ENCODE data around the gene PPP1CA.

The PPP1CA gene

GRCh38 chr11:67418476-67419281 is 17.0 kb upstream of the PPP1CA start:
- ATAC-seq (replicated peaks), result peak; percentile 16

GRCh38 chr11:67417425-67417824 is 15.8 kb upstream of the PPP1CA start:
- Mint-ChIP-seq H3K27me3 (no peaks in the 10 kb centered on the region), H3K27ac (peak overlapping the region; percentile 58 to 87), H3K36me3 (ENCODE audit: insufficient read depth) (peaks cover 18% of the 10 kb centered on the region), H3K4me1 (ENCODE audit: low read depth in 2 of 2) (peaks cover 56 to 63% of the 10 kb centered on the region in 2 donors), H3K4me3 (peak overlapping the region; percentile 80 to 82), H3K9me3 (no peaks in the 10 kb centered on the region)
- ATAC-seq (replicated peaks) (no peak), DNase-seq (no peak)

More at GRCh38 chr11:67418476-67419281, 17.0 kb upstream of the PPP1CA start:
- Mint-ChIP-seq H3K27me3 (no peaks in the 10 kb centered on the region), H3K27ac (peak overlapping the region; percentile 79 to 87), H3K36me3 (ENCODE audit: insufficient read depth) (peaks cover 21% of the 10 kb centered on the region), H3K4me1 (ENCODE audit: low read depth in 2 of 2) (peaks cover 51 to 55% of the 10 kb centered on the region in 2 donors), H3K9me3 (no peaks in the 10 kb centered on the region), H3K4me3 (peak overlapping the region; percentile 72 to 82)
- DNase-seq, result peak in 1 of 3 experiments; percentile 56

DNA sequence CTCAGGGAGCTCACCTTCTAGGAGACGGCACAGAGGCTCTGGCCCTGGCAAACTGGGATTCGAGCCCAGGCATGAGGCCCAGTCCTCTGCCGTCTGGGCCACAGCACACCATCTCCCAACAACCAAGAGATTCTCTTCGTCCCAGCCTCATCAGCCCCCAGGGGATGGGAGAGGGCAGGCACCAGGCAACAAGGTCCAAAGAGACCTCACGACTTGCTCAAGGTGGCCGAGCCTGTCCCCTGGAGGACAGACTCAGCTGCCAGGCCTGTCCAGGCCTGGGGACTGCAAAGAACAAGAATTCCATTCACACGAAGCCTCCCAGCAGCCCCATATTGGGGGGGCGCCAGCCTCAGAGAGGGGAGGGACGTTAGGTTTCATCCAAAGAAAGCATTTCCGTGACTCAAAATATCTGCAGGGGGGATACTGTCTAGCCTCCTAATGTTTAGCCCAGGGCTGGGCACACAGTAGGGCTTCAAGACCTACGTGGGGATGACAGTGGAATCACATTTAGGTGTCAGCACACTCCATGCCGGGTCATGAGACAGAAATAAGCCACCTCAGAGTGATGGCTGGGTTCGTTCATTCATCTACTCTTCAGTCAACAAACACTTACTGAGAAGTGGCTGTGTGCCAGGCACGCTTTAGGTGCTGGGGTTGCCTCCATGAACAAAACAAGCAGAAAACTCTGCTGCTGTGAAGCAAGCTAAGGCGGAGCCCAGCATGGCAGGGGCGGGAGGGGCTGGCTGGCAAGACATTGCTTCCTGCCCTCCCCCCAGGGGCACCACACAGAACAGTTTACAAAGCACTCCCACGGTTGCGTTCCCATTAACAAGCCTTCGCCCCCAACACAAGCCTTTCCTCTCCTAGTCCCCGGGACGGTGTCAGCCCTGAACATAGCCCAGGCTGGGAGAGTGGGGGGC is 15.0 kb upstream of the PPP1CA start:
- Mint-ChIP-seq H3K9me3 (no peaks in the 10 kb centered on the region), H3K36me3 (ENCODE audit: insufficient read depth) (peaks cover 21% of the 10 kb centered on the region), H3K4me3 (peak overlapping the region; percentile 80 to 82), H3K4me1 (ENCODE audit: low read depth in 2 of 2) (peaks cover 64 to 70% of the 10 kb centered on the region in 2 donors), H3K27ac (peak overlapping the region; percentile 87 to 91), H3K27me3 (no peaks in the 10 kb centered on the region)
- peak; percentile 74 to 79 (median 78) for DNase-seq
- ATAC-seq (replicated peaks), result peak; percentile 51

DNA sequence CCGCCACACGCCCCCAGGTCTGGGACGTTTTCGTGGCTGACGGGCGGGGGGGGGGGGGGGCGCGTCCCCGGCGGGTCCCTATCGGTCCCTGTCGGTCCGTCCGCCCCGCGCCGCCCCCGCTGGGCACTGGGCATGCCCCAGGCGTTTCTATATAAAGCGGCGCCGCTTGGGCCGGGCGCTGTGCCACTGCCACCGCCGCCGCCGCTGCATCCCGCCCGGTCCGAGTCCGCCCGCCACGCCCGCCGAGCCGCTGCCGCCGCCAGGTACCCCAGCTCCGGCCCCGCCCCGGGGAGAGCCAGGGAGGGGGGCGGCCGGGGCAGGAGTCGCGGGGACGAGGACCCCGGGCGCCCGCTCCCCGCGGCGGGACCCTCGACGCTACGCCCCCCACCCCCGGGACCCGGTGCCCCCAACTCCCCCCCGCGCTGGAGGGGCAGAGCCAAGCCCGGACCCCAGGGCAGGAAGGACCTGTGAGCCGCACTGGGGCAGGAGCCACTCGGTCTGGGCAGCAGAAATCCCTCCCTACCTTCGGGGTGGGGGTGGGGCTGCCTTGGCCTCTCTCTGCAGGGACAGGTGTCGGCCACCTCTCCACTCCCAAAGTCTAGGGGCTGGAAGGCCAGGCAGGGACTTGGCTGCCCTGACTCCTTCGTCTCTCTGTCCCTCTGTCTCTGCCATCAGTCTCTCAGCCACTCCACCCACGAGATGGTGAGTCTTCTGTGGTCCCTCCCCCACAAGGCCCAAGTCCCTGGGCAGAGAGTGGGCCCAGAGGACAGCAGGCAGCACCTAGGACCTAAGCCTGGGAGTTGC is 14.0 kb upstream of the PPP1CA start, which contains the start of gene CARNS1:
Gene CARNS1, plus strand, starts transcription at position 178 of the 804 bp plus-strand sequence. Its CDS starts 522 bp downstream, at position 700.
- no peak for ATAC-seq (replicated peaks)
- Mint-ChIP-seq H3K36me3 (ENCODE audit: insufficient read depth) (peaks cover 20% of the 10 kb centered on the region), H3K4me1 (ENCODE audit: low read depth in 2 of 2) (peaks cover 67 to 76% of the 10 kb centered on the region in 2 donors), H3K27ac (peak within 1 kb of the TSS; percentile 87 to 91), H3K4me3 (peak within 1 kb of the TSS; percentile 80 to 82), H3K9me3 (no peaks in the 10 kb centered on the region), H3K27me3 (no peaks in the 10 kb centered on the region)
- DNase-seq, result no peak

GRCh38 chr11:67413266-67413849 is 11.7 kb upstream of the PPP1CA start:
- ATAC-seq (replicated peaks), result no peak
- H3K4me3 Mint-ChIP-seq, result peak overlapping the region; percentile 57 to 74

DNA sequence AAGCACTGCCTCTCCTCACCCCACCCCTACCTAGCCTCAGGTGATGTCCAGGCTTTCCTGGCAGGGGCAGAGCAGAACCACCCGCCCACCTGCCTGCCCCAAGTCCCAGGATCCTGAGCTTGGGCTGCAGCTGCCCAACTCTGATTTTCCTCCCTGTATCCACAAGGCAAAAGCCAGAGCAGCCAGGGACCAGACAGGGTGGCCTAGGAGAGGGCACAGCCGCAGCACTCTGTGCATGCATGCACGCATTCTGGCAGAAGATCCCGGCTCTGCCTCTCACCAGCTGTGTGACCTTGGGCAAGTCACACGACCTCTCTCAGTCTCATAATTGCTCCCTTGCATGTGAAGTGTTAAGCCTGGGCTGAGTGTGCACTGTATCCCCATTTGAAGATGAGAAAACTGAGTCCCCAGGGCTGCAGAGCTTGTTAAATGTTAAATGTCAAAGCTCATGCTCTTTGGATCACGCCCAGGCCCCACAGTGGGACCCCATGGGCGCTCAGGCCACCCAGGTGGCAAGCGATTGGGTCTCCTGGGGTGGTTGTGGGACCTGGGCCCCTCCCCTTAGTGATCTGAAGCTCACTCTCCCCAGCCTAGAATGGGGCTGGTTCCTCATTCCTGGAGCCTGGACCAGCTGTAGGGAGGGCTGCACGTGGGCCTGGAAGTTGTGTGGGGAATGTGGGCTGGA is 11.0 kb upstream of the PPP1CA start:
- H3K36me3 Mint-ChIP-seq (ENCODE audit: insufficient read depth), result peaks cover 37% of the 10 kb centered on the region
- H3K27me3 Mint-ChIP-seq, result no peaks in the 10 kb centered on the region
- ATAC-seq (replicated peaks) (no peak), DNase-seq (no peak)
- peaks cover 75 to 81% of the 10 kb centered on the region in 2 donors for H3K4me1 Mint-ChIP-seq (ENCODE audit: low read depth in 2 of 2)
- H3K27ac Mint-ChIP-seq, result peak overlapping the region; percentile 35 to 80
- H3K9me3 Mint-ChIP-seq, result no peaks in the 10 kb centered on the region
- H3K4me3 Mint-ChIP-seq, result peak overlapping the region; percentile 57 to 97

More at GRCh38 chr11:67413266-67413849, 11.7 kb upstream of the PPP1CA start:
- no peak for DNase-seq
- Mint-ChIP-seq H3K4me1 (ENCODE audit: low read depth in 2 of 2) (peaks cover 74 to 79% of the 10 kb centered on the region in 2 donors), H3K27ac (peak overlapping the region; percentile 20 to 80), H3K36me3 (ENCODE audit: insufficient read depth) (peaks cover 32% of the 10 kb centered on the region), H3K27me3 (no peaks in the 10 kb centered on the region), H3K9me3 (no peaks in the 10 kb centered on the region)

DNA sequence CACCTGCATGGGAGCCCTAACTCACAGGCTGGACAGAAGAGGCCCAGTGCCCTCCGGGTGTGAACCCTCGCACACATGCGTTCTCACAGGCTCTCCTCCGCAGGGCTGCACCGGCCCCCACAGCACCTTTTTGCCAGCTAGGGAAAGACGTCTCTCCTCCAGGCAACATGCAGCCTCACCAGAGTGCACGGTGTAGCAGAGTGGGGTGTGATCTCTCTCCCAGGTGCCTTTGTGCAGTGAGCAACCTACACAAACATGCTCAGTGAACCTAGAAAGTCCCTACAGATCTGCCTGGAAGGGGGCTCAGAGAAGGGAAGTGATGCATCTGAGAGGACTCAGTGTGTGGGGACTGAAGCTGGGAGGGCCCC is 10.1 kb upstream of the PPP1CA start:
- Mint-ChIP-seq H3K36me3 (ENCODE audit: insufficient read depth) (peaks cover 46% of the 10 kb centered on the region), H3K4me1 (ENCODE audit: low read depth in 2 of 2) (peaks cover 75 to 81% of the 10 kb centered on the region in 2 donors), H3K9me3 (no peaks in the 10 kb centered on the region), H3K4me3 (peak overlapping the region; percentile 44 to 97), H3K27me3 (no peaks in the 10 kb centered on the region), H3K27ac (no peak overlapping the region)
- ATAC-seq (replicated peaks) (no peak), DNase-seq (no peak)

GRCh38 chr11:67410984-67411784 is 9.5 kb upstream of the PPP1CA start:
- no peak for DNase-seq
- peaks cover 48% of the 10 kb centered on the region for H3K36me3 Mint-ChIP-seq (ENCODE audit: insufficient read depth)
- ATAC-seq (replicated peaks), result no peak

GRCh38 chr11:67410369-67410831 is 8.7 kb upstream of the PPP1CA start:
- Mint-ChIP-seq H3K4me1 (ENCODE audit: low read depth in 2 of 2) (peaks cover 74 to 81% of the 10 kb centered on the region in 2 donors), H3K36me3 (ENCODE audit: insufficient read depth) (peaks cover 53% of the 10 kb centered on the region), H3K27ac (peak overlapping the region; percentile 89)

More at GRCh38 chr11:67410984-67411784, 9.5 kb upstream of the PPP1CA start:
- peak overlapping the region; percentile 89 for H3K27ac Mint-ChIP-seq
- no peaks in the 10 kb centered on the region for H3K9me3 Mint-ChIP-seq
- peak overlapping the region; percentile 97 to 99 for H3K4me3 Mint-ChIP-seq
- H3K27me3 Mint-ChIP-seq, result no peaks in the 10 kb centered on the region
- peaks cover 75 to 80% of the 10 kb centered on the region in 2 donors for H3K4me1 Mint-ChIP-seq (ENCODE audit: low read depth in 2 of 2)

GRCh38 chr11:67409781-67410368 is 8.2 kb upstream of the PPP1CA start:
- Mint-ChIP-seq H3K4me1 (ENCODE audit: low read depth in 2 of 2) (peaks cover 75 to 83% of the 10 kb centered on the region in 2 donors), H3K9me3 (no peaks in the 10 kb centered on the region), H3K27ac (peak overlapping the region; percentile 89), H3K4me3 (peak overlapping the region; percentile 97 to 99), H3K36me3 (ENCODE audit: insufficient read depth) (peaks cover 52% of the 10 kb centered on the region), H3K27me3 (no peaks in the 10 kb centered on the region)
- DNase-seq, result no peak
- ATAC-seq (replicated peaks), result no peak

More at GRCh38 chr11:67410369-67410831, 8.7 kb upstream of the PPP1CA start:
- no peak for DNase-seq
- no peak for ATAC-seq (replicated peaks)
- Mint-ChIP-seq H3K27me3 (no peaks in the 10 kb centered on the region), H3K9me3 (no peaks in the 10 kb centered on the region), H3K4me3 (peak overlapping the region; percentile 97 to 99)

DNA sequence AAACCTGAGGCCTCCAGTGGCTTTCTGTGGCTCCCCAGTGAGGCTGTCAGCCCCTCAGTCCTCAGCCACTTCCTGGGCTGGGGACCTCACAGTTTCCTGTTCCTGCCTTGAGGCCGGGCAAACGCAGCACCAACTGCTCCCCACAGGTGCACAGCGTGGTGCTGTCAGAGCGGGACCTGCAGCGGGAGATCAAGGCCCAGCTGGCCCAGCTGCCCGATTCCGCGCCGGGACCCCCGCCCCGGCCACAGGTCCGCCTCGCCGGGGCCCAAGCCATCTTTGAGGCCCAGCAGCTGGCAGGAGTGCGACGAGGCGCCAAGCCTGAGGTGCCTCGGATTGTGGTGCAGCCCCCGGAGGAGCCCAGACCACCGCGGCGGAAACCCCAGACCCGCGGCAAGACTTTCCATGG is 7.6 kb upstream of the PPP1CA start:
- peaks cover 52% of the 10 kb centered on the region for H3K36me3 Mint-ChIP-seq (ENCODE audit: insufficient read depth)
- ATAC-seq (replicated peaks), result peak; percentile 88
- H3K27ac Mint-ChIP-seq, result peak overlapping the region; percentile 89
- no peaks in the 10 kb centered on the region for H3K9me3 Mint-ChIP-seq
- no peaks in the 10 kb centered on the region for H3K27me3 Mint-ChIP-seq
- peaks cover 79 to 87% of the 10 kb centered on the region in 2 donors for H3K4me1 Mint-ChIP-seq (ENCODE audit: low read depth in 2 of 2)
- DNase-seq, result peak; percentile 73 to 74 (median 74)
- H3K4me3 Mint-ChIP-seq, result peak overlapping the region; percentile 97 to 99

All from effector memory CD8-positive, alpha-beta T cell (primary cell).